ENCODE data around the gene ECI1.

The ECI1 gene

DNA sequence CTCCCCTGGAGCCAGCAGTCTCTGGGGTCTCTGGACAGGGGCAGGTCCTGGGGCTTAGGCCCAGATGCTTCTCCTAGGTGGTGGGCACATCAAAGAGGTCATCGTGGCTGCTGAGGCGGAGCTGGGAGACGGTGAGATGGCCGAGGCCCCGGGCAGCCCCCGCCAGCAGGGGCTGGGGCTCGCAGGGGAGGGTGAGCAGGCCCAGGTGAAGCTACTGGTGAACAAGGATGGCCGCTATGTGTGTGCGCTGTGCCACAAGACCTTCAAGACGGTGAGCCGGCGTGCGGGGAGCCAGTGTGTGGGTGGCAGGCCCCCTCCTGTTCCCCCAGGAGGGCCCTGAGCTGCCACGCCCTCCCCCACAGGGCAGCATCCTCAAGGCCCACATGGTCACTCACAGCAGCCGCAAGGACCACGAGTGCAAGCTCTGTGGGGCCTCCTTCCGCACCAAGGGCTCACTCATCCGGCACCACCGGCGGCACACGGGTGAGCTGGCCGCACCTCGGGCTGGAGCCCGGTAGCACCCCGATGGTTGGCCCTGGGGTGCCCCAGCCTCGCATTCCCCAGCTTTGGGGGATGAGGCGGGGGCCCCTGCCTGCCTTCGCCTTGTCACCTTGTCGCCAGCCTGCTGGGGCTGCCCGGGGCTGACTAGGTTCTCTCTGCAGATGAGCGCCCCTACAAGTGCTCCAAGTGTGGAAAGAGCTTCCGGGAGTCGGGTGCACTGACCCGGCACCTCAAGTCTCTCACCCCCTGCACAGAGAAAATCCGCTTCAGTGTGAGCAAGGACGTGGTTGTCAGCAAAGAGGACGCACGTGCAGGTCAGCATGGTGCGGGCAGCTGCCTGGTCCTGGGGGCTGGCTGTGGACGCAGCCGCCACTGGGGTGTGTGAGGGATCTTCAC, 19.0 kb downstream of the ECI1 start:
- DNase-seq: no peak

DNA sequence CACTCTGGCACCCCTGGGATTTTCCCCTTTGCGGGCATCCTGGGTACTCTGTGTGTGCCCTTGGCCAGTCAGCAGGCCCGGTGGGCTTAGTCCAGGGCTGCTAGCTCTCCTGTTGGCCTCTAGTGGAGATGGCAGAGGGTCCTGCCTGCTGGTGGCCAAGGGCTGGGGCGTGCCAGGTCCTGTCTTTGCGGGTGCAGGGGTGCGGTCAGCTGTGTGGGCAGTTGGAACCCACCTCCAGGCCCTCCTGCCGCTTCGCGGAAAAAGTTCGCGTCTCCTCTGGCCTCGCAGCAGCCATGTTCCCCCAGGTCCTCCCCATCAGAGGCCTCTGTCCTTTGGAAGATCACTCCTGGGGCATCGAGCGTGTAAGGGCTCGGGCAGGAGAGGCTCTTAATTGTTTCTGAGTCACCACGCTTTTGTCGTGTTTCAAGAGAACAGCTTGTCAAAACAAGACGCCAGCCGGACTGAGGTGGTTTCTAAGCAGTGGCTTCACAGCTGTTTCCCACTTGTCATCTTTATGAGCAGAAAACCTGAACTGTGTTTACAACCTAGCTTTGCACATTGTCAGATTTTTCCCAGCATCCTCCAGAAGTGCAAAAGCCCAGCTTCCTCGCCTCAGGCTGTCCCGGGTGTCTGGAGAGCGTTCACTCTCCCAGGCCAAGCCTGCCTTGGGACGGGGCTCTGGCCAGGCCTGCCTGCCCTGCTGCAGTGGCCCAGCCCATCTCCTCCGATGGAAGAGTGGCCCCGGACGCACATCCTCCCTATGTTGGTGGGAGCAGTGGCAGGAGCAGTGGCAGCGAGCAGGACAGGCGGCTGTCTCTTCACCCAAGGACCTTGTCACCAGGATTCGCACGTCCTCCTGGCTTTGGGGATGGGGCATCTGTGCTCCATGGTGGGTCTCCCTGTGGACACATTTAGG, 20.1 kb downstream of the ECI1 start:
- DNase-seq: no peak

DNA sequence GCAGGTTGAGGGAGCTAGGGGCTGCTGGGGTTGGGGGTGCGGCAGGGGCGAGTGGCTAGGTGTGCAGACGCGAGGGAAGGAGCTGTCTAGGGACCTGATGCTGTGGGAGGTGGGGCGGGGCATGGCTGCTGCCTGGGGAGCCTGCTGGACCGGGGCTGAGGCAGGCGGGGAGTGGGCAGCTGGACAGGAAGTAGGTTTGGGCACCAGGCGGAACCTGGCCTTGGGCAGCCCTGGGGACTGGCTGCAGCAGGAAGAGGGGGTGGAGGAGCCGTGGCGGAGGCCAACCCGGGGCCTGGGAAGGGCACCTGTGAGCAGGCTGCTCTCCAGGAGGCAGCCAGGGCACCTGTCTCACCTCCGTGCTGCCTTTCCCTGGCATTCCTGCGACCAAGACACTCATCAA, 21.0 kb downstream of the ECI1 start:
- DNase-seq: no peak

GRCh38 chr16:2229632-2230250, 21.6 kb downstream of the ECI1 start:
- no peak for DNase-seq

DNA sequence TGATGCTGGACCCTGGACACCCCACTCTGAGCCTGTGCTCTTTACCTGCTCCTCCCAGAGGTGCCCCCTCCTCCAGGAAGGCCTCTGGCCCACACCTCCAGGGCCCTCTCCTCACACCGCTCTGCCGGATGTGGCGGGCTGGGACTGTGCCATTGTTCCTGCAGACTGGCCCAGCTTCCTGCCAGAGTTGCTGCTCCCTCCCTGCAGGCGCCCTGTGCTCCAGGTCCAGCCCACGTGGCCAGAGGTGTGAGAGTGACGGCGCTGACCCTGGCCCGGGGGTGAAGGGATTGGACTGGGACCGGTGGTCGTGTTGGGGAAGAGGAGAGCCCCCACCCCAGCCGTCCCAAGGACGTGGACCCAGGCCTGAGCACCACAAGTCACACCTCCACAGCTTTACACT, 22.3 kb downstream of the ECI1 start:
- no peak for DNase-seq

- DNase-seq: no peak
Measured at GRCh38 chr16:2228161-2228824, 23.1 kb downstream of the ECI1 start.

DNA sequence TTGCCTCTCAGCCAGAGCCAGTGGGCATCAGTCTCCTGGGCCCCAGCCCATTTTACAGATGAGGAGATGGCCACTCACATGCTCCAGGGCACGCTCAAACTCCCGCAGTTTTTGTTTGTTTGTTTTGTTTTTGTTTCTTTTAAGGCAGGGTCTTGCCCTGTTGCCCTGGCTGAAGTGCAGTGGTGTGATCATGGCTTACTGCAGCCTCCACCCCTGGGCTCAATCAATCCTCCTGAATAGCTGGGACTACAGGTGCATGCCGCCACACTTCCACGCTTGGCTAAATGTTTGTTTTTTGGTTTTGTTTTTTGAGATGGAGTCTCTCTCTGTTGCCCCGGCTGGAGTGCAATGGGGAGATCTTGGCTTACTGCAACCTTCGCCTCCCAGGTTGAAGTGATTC, 24.5 kb downstream of the ECI1 start:
- DNase-seq: no peak

DNA sequence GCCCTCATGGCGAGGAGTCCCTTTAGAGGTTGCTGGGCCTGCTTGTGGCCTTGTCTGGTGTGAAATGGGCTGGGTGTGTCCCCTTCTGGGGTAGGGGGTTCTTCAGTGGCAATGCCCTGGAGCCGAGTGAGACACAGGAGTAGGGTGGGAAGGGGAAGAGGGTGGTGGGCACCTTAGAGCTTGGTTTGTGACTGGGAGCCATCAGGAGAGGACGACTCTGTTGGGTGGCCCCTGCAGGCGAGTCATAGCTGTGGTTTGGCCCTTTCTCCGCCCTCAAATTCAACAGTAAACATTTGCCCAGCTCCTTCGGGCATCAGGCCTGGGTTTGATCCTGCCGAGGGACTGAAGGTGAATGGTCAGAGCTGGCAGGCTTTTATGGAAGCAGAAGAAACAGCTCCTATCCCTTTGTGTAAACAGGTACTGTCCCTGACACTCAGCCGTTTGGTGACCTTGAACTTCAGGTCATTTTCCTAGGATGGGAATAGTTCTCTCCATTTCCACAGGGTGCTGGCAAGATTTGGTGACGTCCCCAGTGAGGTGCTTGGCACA, 25.1 kb downstream of the ECI1 start:
- DNase-seq: no peak

DNA sequence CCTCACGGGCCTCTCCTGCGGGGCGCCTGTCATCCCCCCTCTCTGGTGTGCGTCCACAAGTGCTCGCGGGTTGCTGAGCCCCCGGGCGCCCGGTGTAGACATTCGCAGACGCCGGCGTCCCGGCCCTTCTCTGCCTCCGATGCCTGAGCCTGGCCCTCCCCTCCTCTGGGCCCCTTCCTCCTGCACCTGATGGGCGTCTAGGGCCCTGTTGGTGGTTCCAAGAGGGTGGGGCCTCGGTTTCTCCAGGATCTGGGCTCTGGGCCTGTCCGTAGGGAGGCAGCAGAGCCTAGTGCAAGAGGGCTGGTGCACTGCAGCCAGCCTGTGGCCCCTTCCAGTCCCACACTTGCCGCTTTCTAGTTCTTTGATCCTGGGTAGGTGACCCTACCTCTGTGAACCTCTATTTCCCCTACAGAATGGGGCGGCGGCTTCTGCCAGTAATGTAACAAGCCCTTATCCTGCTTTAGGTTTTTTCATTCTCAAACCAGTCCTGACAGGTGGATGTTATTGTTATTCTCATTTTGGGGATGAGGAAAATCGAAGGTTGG, 27.4 kb downstream of the ECI1 start:
- DNase-seq: no peak

DNA sequence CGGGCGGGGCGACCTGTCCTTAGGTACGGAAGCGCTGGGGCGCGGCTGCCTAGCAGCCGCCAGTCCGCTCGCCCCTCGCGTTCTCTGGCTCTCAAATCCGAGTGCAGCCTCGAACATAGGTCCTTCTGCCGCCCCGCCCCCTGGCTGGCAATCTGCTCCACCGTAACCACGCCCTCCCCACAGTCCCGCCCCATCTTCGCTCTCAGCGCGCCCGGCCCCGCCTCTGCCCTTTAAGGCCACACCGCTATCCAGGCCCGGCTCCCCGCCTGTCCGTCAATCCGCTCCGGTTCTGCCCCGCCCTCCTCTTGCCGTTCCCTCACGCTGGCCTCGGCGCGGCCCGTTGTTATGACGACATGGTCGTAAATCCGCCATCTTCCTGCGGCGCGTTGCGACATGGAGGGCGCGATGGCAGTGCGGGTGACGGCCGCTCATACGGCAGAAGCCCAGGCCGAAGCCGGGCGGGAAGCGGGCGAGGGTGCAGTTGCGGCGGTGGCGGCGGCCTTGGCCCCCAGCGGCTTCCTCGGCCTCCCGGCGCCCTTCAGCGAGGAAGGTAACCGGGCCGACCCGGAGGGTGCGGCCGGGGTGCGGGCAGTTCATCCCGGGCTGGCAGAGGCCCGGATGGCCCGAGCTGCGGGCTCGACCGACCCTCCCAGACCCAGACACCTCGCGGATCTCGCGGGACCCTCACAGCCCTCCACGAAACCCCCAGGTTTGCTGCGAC, 28.0 kb downstream of the ECI1 start, which contains the start of gene E4F1:
E4F1 (plus strand) TSS at position 371 of the 721 bp plus-strand sequence; CDS start at position 394, 23 bp downstream.
- DNase-seq: peak; percentile 99 to 100

DNA sequence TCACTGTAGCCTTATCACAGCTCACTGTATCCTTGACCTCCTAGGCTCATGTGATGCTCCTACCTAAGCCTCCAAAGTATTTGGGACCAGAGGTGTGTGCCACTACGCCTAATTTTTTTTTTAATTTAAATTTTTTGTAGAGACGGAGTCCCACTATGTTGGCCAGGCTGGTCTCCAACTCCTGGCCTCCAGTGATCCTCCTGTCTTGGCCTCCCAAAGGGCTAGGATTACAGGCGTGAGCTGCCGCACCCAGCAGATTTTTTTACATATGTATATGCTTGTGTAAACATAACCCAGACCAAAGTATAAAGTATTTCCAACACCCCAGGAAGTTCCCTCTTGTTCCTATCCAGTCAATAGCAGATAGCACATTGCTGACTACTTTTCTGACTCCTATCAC, 35.1 kb downstream of the ECI1 start:
- DNase-seq: no peak

DNA sequence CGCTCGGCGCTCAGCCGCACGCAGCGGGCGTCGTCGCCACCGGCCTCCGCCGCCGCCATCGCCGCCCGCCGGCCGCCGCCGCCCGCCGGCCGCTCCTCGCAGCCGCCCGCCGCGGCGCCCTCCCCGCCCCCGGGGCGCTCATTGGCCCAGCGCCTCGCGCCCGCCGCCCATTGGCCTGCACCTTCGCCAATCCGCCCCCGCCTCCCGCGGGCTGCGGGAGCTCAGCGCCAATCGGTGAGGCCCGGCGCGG, 36.7 kb downstream of the ECI1 start, which contains the start of gene PGP:
PGP (minus strand) TSS at position 122 of the 250 bp plus-strand sequence; CDS start at position 59, 63 bp downstream.
- no peak for DNase-seq

DNA sequence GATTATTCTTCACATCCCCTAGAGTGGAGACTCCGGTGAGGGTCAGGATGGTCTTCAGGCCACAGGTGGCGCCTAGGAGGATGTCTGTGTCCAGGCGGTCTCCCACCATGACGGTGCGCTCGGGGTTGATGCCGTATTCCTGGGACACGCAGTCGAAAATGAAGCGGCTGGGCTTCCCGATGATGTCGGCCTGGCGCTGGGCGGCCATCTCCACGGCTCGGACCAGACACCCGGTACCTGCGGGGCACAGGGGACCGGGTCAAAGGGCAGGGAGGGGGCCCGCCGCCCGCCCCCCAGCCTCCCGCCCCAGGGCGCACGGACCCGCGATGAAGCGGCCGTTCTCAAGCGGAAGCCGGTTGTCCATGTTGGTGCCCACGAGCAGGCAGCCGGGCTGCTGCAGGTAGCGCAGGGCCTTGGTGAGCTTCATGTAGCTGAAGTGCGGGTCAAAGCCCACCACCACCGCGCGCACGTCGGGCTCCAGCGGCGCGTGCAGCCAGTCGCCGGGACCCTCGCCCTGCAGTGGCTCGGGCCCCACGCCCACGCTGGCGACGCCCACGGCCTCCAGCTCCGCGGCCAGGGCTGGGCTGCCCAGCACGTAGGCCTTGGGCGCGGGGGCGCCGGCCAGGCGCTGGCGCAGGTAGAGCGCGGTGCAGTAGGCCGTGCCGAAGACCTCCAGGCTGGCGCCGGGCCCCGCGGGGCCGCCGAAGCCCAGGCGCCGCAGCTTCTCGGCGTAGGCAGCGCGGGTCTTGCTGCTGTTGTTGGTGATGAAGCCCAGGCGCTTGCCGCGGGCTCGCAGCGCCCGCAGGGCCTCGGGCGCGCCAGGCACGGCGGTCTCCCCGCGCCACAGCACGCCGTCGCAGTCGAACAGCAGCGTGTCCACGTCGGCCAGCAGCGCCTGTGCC, 37.3 kb downstream of the ECI1 start:
- no peak for DNase-seq

DNA sequence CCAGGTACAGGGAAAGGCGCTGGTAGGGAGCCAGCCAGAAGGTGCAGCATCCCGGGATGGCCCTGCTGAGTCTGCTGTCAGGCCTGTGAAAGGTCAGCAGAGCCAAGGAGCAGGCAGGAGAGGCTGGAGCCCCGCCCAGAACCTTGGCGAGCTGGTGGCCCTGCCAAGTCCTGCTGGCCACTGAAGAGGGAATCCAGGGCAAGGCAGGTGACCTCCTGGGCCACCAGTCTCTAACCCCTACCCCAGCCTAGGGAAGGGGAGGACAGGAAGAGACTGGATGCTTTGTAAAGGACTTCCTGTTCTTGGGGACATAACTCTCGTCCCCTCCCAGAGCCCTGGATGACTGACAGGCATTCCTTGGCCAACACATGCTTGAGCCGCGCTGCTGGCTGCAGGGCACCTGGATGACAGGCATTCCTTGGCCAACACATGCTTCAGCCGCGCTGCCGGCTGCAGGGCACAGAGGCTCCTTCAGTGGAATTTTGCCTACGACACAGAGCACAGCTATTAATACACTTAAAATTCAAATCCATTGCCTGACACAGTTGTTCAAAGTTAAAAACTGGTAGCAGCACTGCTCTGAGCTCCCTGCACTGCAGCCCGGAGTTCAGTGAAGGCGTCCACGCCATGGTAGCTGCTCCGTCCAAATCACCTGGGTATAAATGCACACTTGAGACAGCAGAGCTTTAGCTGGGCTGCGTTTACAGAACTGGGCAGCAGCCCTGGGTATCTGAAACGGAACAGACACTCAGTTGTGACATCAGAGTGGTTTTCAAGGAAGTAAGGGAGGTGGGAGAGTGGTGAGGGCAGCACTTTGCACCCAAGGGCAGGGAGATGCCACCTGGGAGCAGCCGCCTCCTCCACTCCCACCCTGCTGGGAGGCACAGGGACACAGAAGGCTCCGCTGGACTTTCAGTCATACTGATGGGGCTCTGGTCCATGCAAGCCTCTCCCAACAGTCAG, 38.7 kb downstream of the ECI1 start:
- no peak for DNase-seq

- DNase-seq: no peak
Measured at GRCh38 chr16:2211923-2212347, 39.5 kb downstream of the ECI1 start.

- no peak for DNase-seq
Measured at GRCh38 chr16:2210386-2211365, 40.7 kb downstream of the ECI1 start, which contains the start of gene BRICD5. Gene BRICD5, minus strand, starts transcription at chr16:2210863. Its CDS starts 30 bp downstream, at chr16:2210833.

DNA sequence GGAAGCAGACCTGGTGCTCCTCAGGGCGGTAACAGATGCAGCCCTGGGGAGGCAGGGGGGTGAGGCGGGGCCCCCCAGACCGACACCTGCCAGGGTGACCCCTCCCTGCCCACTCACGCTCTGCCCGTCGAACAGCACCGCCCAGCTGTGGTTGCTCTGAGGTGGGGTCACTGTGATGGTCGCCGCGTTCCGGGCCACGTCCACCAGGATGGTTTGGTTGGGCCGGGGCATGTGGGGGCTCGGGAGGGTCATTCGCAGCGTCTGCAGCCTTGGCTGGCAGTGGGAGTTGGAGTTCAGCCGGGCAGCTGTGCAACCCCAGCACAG, 41.4 kb downstream of the ECI1 start:
- no peak for DNase-seq
